Fibroblast of mammary gland (primary cell): ENCODE measurements around the gene PPIF.

ENCODE experiments used
- DNase-seq: peaks from one replicate; pipeline ENCODE4 v3.0.0-alpha.2; 2010; ENCODE audit warnings: low read depth
- H3K4me3 ChIP-seq: 2 replicates; pipeline ENCODE4 v1.5.1; 2011; ENCODE audit warnings: low read depth, mild to moderate bottlenecking, low read length, moderate library complexity; ENCODE audit not compliant: control insufficient read depth
- TF ChIP-seq, protein P1 (sequence below): conservative IDR thresholded peaks from 2 replicates; pipeline ENCODE4 v1.5.1; 2011; ENCODE audit warnings: low read depth, low read length, inconsistent platforms; ENCODE audit not compliant: control insufficient read depth, insufficient read depth

The PPIF gene

DNA sequence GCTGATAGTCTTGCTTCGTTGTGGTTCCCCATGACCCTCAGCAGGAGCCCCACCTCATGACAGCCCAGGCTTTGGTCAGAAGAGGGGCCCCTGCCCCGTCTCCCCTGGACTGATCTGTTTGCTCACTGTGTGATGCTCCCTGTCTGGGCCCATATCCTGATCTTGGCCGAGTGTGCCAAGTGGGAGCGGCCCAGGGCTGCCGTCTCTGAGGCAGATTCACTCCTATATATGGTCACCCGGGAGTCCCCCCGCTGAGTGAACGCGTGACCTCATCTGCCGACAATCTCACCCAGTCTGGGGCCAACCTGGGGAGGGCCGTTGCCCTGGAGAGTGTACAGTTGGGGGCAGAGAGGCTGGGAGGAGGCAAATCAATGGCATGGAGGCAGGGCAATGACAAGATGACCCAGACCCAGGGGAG, 34.5 kb downstream of the PPIF start:
- H3K4me3 ChIP-seq: no peak overlapping the region
- TF ChIP-seq, protein P1, sequence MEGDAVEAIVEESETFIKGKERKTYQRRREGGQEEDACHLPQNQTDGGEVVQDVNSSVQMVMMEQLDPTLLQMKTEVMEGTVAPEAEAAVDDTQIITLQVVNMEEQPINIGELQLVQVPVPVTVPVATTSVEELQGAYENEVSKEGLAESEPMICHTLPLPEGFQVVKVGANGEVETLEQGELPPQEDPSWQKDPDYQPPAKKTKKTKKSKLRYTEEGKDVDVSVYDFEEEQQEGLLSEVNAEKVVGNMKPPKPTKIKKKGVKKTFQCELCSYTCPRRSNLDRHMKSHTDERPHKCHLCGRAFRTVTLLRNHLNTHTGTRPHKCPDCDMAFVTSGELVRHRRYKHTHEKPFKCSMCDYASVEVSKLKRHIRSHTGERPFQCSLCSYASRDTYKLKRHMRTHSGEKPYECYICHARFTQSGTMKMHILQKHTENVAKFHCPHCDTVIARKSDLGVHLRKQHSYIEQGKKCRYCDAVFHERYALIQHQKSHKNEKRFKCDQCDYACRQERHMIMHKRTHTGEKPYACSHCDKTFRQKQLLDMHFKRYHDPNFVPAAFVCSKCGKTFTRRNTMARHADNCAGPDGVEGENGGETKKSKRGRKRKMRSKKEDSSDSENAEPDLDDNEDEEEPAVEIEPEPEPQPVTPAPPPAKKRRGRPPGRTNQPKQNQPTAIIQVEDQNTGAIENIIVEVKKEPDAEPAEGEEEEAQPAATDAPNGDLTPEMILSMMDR: no peak
- peak; percentile 82 for DNase-seq

DNA sequence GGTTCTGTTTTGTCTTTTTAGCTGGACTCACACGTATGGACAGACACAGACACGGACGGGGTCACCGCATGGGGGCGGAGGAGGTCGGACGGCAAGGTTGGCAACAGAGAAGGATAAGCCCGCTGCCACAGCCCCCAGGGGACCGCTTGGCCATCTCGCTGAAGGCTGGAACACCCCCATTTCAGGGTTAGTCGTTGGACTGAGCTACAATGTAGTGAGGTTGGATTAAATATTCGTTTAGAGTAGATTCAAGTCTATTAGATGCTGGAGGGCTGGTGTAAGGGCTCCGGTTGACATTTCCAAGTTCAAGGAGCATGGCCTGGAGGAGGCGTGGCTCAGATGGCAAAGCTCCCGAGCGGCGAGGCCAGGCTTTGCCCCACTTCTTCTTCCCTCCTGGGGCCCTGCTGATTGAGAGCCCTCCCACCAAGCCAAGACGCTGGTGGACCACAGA, 35.2 kb downstream of the PPIF start:
- TF ChIP-seq, protein P1: no peak
- DNase-seq: no peak
- no peak overlapping the region for H3K4me3 ChIP-seq

DNA sequence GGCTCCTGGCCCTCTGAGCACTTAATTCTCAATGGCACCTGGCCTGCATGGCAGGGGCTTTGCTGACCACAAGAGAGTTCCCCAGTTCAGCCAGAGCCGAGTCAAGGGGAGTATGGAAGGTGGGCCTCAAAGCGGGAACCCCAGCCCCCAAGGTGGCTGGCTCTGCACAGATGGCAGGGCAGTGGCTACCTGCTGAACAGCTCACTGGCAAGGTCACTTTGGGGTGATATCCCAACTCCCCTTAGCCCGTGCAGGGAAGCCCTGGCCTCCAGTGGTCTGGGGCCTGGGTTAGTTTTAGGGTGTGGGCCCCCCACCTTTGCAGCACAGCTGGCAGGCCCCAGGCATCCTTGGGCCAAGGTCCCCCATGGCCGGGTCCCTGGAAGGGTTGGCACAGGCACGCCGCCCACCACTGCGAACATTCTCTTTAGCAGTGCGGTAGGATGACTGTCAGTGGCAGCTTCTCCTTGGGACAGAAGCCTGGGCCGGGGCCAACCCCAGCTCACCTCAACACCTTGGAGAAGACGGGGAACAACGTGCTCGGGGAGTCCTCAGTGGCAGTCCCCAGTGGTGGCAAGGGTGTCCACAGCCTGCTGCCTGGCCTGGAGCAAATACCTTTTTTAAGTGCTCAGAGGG, 36.8 kb downstream of the PPIF start:
- TF ChIP-seq, protein P1: no peak
- H3K4me3 ChIP-seq: no peak overlapping the region
- no peak for DNase-seq

DNA sequence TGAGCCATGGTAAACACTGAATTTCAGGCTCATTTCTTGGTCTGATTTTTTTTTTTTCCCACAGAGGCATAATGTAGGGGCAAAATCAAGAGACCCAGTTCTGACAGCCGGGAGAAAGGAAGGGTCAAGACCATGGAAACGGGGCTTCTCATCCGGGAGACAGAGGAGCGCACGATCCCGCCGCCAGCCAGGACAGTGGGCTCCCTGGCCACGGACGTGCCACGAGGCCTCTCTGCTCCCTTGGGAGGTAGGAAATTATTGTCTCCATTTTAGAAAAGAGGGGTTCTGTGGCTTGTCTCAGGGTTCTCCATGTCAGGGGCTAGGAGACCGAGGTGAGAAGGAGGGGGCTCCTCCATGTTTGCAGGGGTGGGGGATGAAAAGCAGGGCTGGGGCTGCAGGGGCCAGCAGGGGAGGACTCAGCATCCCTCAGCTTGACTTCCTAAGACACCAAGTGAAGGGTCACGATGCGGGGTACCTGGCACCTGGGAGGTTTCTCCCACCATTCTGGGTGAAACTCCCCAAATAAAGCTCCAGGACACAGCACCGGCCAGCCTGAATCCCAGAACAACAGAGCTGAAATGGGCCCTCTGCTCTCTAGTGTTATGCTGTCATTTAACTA, 37.6 kb downstream of the PPIF start:
- no peak for DNase-seq
- TF ChIP-seq, protein P1: no peak

DNA sequence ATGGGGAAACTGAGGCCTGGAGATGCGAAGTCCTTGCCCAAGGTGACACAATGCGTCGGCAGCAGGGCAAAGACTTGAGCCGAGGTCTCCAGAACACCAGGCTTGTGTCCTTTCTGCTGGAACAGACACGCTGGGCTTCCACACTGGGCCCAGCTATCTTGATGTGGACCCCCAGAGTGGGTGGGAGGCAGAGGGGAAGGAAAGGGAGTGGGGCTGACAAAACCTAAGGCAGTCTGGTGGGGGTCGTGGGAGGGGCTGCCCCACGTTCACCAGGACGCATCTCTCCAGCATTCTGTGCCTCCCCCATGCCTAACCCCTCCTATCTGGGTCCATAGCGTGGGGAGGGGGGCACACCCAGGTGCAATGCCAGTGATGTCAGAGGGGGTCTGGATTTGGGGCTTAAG, 38.1 kb downstream of the PPIF start:
- TF ChIP-seq, protein P1: no peak

More for the DNA sequence above, 37.6 kb downstream of the PPIF start:
- no peak overlapping the region for H3K4me3 ChIP-seq

DNA sequence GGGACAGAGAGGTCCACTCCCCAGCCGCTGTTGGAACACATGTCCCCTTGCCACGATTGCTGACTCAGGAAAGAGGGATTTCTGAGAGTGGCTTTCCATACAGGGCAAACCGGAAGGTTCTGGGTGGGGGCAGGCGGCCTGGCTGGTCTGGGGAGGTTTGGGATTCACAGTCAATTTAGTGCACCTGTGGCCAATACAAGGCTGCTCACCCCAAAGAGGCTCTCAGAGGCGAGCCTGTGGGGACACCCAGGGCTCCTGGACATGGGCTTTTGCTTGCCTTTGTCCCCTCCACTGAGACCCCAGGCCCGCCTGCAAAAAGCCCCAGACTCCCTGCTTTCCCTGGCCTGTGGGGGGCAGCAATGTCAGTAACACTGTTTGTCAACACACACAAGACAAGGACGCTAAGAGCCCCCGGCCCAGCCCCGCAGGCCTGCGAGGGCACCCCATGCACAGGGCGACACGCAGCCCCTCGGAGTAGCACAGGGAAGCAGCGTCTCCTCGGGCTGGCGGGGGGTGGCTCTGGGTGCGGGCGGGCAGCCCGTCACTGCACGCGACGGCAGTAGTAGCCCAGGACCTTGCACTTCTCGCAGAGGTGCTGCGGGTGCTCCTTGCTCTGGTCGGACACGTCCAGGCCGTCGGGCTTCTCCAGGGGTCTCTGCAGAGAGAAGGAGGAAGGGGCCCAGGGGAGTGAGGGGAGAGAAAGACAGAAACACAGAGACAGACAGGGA, 38.7 kb downstream of the PPIF start:
- no peak overlapping the region for H3K4me3 ChIP-seq
- TF ChIP-seq, protein P1: no peak
- no peak for DNase-seq

More for the DNA sequence above, 38.1 kb downstream of the PPIF start:
- H3K4me3 ChIP-seq: no peak overlapping the region
- DNase-seq: no peak
